HG03135 (cell line): Measurements from ENCODE around the gene CALML4.
"Not testable (repeated sequence)": the region's sequence is repeated elsewhere in the genome, so short reads cannot be mapped to it uniquely, and the experiment has no call there.

ENCODE experiments used
- ATAC-seq: cut with Tn5 transposase; IDR thresholded peaks from one replicate; pipeline ENCODE4 v1.9.1; 2021; ENCODE audit warnings: mild to moderate bottlenecking, moderate library complexity; ENCODE audit not compliant: unreplicated experiment

Gene CALML4

GRCh38 chr15:68208636-68209240 is 3.6 kb upstream of the CALML4 start:
- no peak for ATAC-seq

- no peak for ATAC-seq
Observed at GRCh38 chr15:68208136-68208535, 3.0 kb upstream of the CALML4 start.

GRCh38 chr15:68207176-68207935 is 2.2 kb upstream of the CALML4 start:
- no peak for ATAC-seq

- no peak for ATAC-seq
Observed at GRCh38 chr15:68206711-68207151, 1.6 kb upstream of the CALML4 start.

- no peak for ATAC-seq
Observed at GRCh38 chr15:68205954-68206539, 915 bp upstream of the CALML4 start.

GRCh38 chr15:68205558-68205944 is 419 bp upstream of the CALML4 start:
- ATAC-seq = no peak

- ATAC-seq = no peak
Observed at GRCh38 chr15:68204361-68204760, 771 bp downstream of the CALML4 start.

- no peak for ATAC-seq
Observed at GRCh38 chr15:68203956-68204355, 1.2 kb downstream of the CALML4 start.

- ATAC-seq = no peak
Observed at GRCh38 chr15:68203486-68203885, 1.6 kb downstream of the CALML4 start.

GRCh38 chr15:68202994-68203393 is 2.1 kb downstream of the CALML4 start:
- ATAC-seq = not testable (repeated sequence)

- ATAC-seq = no peak
Observed at GRCh38 chr15:68201879-68202261, 3.3 kb downstream of the CALML4 start.

GRCh38 chr15:68201153-68201878 is 3.8 kb downstream of the CALML4 start:
- ATAC-seq = no peak

GRCh38 chr15:68200016-68200861 is 4.9 kb downstream of the CALML4 start:
- ATAC-seq = no peak

GRCh38 chr15:68199340-68199739 is 5.8 kb downstream of the CALML4 start:
- no peak for ATAC-seq

GRCh38 chr15:68197661-68198437 is 7.3 kb downstream of the CALML4 start:
- ATAC-seq = no peak

GRCh38 chr15:68197170-68197492 is 8.0 kb downstream of the CALML4 start:
- ATAC-seq = no peak

GRCh38 chr15:68196445-68197169 is 8.5 kb downstream of the CALML4 start:
- ATAC-seq = no peak

GRCh38 chr15:68195336-68196112 is 9.6 kb downstream of the CALML4 start:
- ATAC-seq = no peak
